BLaER1 (cell line): Measurements from ENCODE around the gene SIAH2.

Experiments
- H3K27ac ChIP-seq: shearing (Covaris generic); formaldehyde crosslinking; 2 replicates; pipeline ENCODE4 v1.8.1; 2022
- H3K27me3 ChIP-seq: shearing (Covaris generic); formaldehyde crosslinking; 2 replicates; pipeline ENCODE4 v1.8.1; 2022
- H3K36me3 ChIP-seq: shearing (Covaris generic); formaldehyde crosslinking; 2 replicates; pipeline ENCODE4 v1.8.1; 2022
- H3K4me1 ChIP-seq: shearing (Covaris generic); formaldehyde crosslinking; 2 replicates; pipeline ENCODE4 v1.8.1; 2022
- H3K4me2 ChIP-seq: shearing (Covaris generic); formaldehyde crosslinking; 2 replicates; pipeline ENCODE4 v1.8.1; 2022
- H3K4me3 ChIP-seq: shearing (Covaris generic); formaldehyde crosslinking; 2 replicates; pipeline ENCODE4 v1.8.1; 2022
- H3K9ac ChIP-seq: shearing (Covaris generic); formaldehyde crosslinking; 2 replicates; pipeline ENCODE4 v1.8.1; 2022
- H3K9me3 ChIP-seq: shearing (Covaris generic); formaldehyde crosslinking; 2 replicates; pipeline ENCODE4 v1.8.1; 2022
- H4K20me1 ChIP-seq: shearing (Covaris generic); formaldehyde crosslinking; 2 replicates; pipeline ENCODE4 v1.8.1; 2022
- Cebpa-rat ChIP-seq: shearing (Covaris generic); IDR thresholded peaks from 2 replicates; pipeline ENCODE4 v1.8.1; 2022

The SIAH2 gene

DNA sequence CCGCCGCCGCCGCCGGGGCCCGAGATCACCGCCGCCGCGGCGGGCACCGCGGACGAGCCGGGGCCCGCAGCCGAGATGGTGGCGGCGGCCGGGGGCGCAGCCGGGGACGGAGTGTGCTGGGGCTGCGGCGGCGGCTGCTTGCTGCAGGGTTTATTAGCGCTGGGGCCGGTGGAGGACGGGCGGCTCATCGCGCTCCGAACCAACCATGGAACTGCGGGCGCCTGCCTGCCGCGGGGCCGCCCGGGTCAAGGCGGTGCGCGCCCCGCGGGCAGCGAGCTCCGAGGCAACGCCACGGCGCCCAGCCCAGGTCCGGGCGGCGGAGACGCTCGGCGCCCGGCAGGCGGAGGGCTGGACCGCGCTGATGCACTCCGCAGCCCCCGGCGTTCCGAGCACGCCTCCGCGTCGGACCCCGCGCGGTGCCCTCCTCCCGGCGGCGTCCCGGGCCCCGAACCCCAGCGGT is 277 bp downstream of the SIAH2 start:
- no peaks in the 10 kb centered on the region for H3K27me3 ChIP-seq
- H3K9me3 ChIP-seq, result no peaks in the 10 kb centered on the region
- TF ChIP-seq Cebpa-rat, result no peak
- H4K20me1 ChIP-seq, result peaks cover 51% of the 10 kb centered on the region
- H3K4me2 ChIP-seq, result peak overlapping the region; percentile 92
- peak overlapping the region; percentile 97 for H3K27ac ChIP-seq
- H3K36me3 ChIP-seq, result peaks cover 20% of the 10 kb centered on the region
- H3K4me3 ChIP-seq, result peak overlapping the region; percentile 98
- peaks cover 51% of the 10 kb centered on the region for H3K4me1 ChIP-seq
- H3K9ac ChIP-seq, result peak overlapping the region; percentile 97

DNA sequence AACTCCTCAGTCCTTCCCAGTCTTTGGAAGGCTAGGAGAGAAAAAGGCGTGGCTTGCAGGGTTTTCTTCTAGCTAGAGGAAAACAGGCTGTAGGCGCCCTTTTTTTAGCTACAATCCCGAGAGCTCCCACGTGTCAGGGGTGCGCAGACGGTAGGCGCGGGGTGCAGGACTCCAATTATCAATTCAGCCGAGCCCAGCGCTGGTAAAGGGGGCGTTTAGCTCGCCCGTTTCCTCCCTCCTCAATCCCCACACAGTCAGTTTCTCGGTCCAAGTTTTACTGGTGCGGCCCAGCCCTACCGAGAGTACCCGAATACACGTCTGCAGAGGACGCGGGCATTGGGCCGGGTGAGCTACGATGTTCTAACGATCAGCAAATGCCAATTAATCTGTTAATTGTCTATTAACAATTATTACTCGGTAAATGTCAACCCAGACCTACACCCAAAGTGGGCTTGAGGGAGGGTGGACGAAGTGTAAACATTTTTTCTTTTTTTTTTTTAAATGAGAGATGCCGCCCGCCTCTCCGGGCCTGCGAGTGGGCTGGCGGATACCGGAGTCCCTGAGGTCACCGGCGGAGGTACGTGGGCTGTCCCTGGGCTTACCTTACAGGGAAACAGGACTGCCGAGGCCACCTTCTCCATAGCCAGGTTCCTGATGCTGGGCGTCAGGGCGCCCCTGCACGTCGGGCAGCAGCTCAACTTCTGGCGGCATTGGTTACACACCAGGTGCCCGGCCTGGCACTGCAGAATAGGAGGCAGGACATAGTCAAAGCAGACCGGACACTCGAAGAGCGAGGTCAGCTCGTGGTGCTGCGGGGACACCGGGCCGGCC is 923 bp downstream of the SIAH2 start:
- peaks cover 55% of the 10 kb centered on the region for H3K4me1 ChIP-seq
- peaks cover 2% of the 10 kb centered on the region; the same call in 1 of the 2 replicates for H3K9me3 ChIP-seq
- TF ChIP-seq Cebpa-rat, result no peak
- peaks cover 57% of the 10 kb centered on the region for H4K20me1 ChIP-seq
- peak overlapping the region; percentile 97 for H3K27ac ChIP-seq
- peak overlapping the region; percentile 98 for H3K4me3 ChIP-seq
- H3K27me3 ChIP-seq, result no peaks in the 10 kb centered on the region
- peak overlapping the region; percentile 97 for H3K9ac ChIP-seq
- peak overlapping the region; percentile 92 for H3K4me2 ChIP-seq
- peaks cover 27% of the 10 kb centered on the region for H3K36me3 ChIP-seq

- H3K4me2 ChIP-seq, result peak overlapping the region; percentile 92
- H3K27me3 ChIP-seq, result no peaks in the 10 kb centered on the region
- H3K9ac ChIP-seq, result peak overlapping the region; percentile 97
- peaks cover 72% of the 10 kb centered on the region for H4K20me1 ChIP-seq
- H3K4me1 ChIP-seq, result peaks cover 45% of the 10 kb centered on the region
- H3K9me3 ChIP-seq, result peaks cover 12% of the 10 kb centered on the region; the same call in 1 of the 2 replicates
- H3K4me3 ChIP-seq, result peak overlapping the region; percentile 98
- peak overlapping the region; percentile 97 for H3K27ac ChIP-seq
- H3K36me3 ChIP-seq, result peaks cover 41% of the 10 kb centered on the region
- no peak for TF ChIP-seq Cebpa-rat
Observed at GRCh38 chr3:150760431-150761200, 2.4 kb downstream of the SIAH2 start.

GRCh38 chr3:150759947-150760346 is 3.0 kb downstream of the SIAH2 start:
- TF ChIP-seq Cebpa-rat, result no peak
- Histone ChIP-seq H3K27ac (peak overlapping the region; percentile 97), H4K20me1 (peaks cover 78% of the 10 kb centered on the region), H3K36me3 (peaks cover 48% of the 10 kb centered on the region), H3K27me3 (no peaks in the 10 kb centered on the region), H3K9me3 (peaks cover 12% of the 10 kb centered on the region; the same call in 1 of the 2 replicates), H3K4me2 (peak overlapping the region; percentile 92), H3K4me1 (peaks cover 41% of the 10 kb centered on the region), H3K4me3 (peak overlapping the region; percentile 98), H3K9ac (peak overlapping the region; percentile 97)

DNA sequence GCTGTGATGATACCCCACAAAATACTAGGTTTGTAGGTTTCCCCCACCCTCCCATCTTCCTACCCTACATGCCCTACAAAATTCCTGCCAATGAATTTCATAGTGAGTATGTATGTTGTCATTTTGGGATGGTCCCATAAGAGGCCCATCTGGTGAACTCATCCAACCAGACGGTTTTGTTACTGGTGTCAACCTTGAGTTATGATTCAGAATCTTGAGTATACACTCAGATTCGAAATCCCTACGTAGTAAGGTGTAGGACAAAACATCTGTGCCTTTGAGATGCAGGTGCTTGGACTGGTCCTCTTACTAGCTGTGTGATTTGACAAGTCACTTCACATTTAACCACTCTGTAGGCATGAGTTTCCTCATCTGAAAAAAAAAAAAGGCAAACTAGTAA is 3.6 kb downstream of the SIAH2 start:
- H3K4me2 ChIP-seq, result peak overlapping the region; percentile 92

DNA sequence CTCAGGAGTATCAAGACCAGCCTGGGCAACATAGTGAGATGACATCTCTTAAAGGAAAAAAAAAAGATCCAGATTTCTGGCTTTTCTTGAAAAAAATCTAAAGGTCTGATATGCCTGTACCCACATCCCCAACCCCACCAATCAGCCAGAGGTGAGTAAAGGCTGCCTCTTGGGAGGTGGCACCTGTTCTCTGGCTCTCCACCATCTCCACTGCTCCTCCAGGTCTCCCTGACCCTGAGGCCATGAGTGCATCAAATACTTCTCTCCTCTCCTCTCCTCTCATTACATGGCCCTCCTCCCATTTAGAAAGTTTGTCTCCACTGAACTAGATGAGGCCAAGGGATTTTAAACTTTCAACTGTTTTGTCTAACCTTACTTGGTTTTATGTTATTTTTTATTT is 5.2 kb downstream of the SIAH2 start:
- Histone ChIP-seq H3K9ac (peak overlapping the region; percentile 1; the same call in 1 of the 2 replicates), H3K4me2 (peak overlapping the region; percentile 92), H3K27me3 (no peaks in the 10 kb centered on the region), H3K36me3 (peaks cover 68% of the 10 kb centered on the region), H4K20me1 (peaks cover 100% of the 10 kb centered on the region), H3K4me3 (no peak overlapping the region), H3K9me3 (peaks cover 12% of the 10 kb centered on the region; the same call in 1 of the 2 replicates), H3K27ac (no peak overlapping the region), H3K4me1 (peaks cover 42% of the 10 kb centered on the region)
- no peak for TF ChIP-seq Cebpa-rat

More for the DNA sequence above, 3.6 kb downstream of the SIAH2 start:
- TF ChIP-seq Cebpa-rat, result no peak
- peak overlapping the region; percentile 97 for H3K27ac ChIP-seq
- no peaks in the 10 kb centered on the region for H3K27me3 ChIP-seq
- peak overlapping the region; percentile 97; the same call in 1 of the 2 replicates for H3K9ac ChIP-seq
- H3K4me1 ChIP-seq, result peaks cover 37% of the 10 kb centered on the region
- H3K4me3 ChIP-seq, result peak overlapping the region; percentile 98
- peaks cover 52% of the 10 kb centered on the region for H3K36me3 ChIP-seq
- H3K9me3 ChIP-seq, result peaks cover 12% of the 10 kb centered on the region; the same call in 1 of the 2 replicates
- peaks cover 85% of the 10 kb centered on the region for H4K20me1 ChIP-seq

GRCh38 chr3:150757364-150757763 is 5.6 kb downstream of the SIAH2 start:
- H3K27ac ChIP-seq, result no peak overlapping the region
- peak overlapping the region; percentile 92; the same call in 1 of the 2 replicates for H3K4me2 ChIP-seq
- peaks cover 72% of the 10 kb centered on the region for H3K36me3 ChIP-seq
- no peak overlapping the region for H3K4me3 ChIP-seq
- peak overlapping the region; percentile 1; the same call in 1 of the 2 replicates for H3K9ac ChIP-seq
- TF ChIP-seq Cebpa-rat, result no peak
- peaks cover 46% of the 10 kb centered on the region for H3K4me1 ChIP-seq
- H3K27me3 ChIP-seq, result no peaks in the 10 kb centered on the region
- peaks cover 12% of the 10 kb centered on the region; the same call in 1 of the 2 replicates for H3K9me3 ChIP-seq
- H4K20me1 ChIP-seq, result peaks cover 100% of the 10 kb centered on the region

DNA sequence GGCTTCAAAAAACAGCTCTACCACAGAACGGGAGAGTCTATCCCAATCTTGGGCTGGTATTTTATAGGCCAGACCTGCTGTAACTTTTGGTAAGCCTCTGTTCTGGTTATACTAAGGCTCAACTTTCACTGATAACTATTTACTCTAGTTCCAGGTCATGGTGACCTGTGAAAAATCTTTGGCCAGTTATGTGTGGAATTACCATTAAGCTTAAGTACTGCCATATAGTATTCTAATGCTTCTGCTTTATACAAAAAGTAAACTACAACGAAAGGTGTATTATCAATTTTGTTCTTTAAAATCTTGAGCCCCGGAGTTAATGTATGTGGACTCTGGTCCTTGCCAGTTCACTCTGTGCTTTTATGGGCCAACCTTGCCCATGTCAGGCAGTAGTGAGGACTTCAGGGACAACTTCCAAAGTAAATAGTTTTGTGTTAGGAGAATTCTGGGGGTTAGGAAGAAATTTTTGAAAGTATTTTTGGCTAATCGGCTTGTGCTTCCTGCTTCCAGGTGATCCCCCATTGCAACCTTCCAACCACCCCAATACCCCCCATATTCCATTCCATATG is 6.4 kb downstream of the SIAH2 start:
- TF ChIP-seq Cebpa-rat, result no peak
- H3K9ac ChIP-seq, result no peak overlapping the region
- no peak overlapping the region for H3K4me2 ChIP-seq
- peaks cover 79% of the 10 kb centered on the region for H3K36me3 ChIP-seq
- H3K9me3 ChIP-seq, result peaks cover 12% of the 10 kb centered on the region; the same call in 1 of the 2 replicates
- no peaks in the 10 kb centered on the region for H3K27me3 ChIP-seq
- H3K4me3 ChIP-seq, result no peak overlapping the region
- H3K27ac ChIP-seq, result no peak overlapping the region
- H4K20me1 ChIP-seq, result peaks cover 100% of the 10 kb centered on the region
- peaks cover 54% of the 10 kb centered on the region for H3K4me1 ChIP-seq

- no peak for TF ChIP-seq Cebpa-rat
Observed at GRCh38 chr3:150755902-150756301, 7.1 kb downstream of the SIAH2 start.

More at GRCh38 chr3:150755902-150756301, 7.1 kb downstream of the SIAH2 start:
- H3K27ac ChIP-seq, result no peak overlapping the region
- peaks cover 100% of the 10 kb centered on the region for H4K20me1 ChIP-seq
- H3K9me3 ChIP-seq, result peaks cover 12% of the 10 kb centered on the region; the same call in 1 of the 2 replicates
- H3K4me3 ChIP-seq, result no peak overlapping the region
- H3K4me2 ChIP-seq, result no peak overlapping the region
- H3K9ac ChIP-seq, result no peak overlapping the region
- H3K27me3 ChIP-seq, result no peaks in the 10 kb centered on the region
- peaks cover 85% of the 10 kb centered on the region for H3K36me3 ChIP-seq
- peaks cover 61% of the 10 kb centered on the region for H3K4me1 ChIP-seq
